Heart right ventricle (tissue), 16 donors: ENCODE results near the gene ABL1. TPM values are rescaled to one million over a fixed set of nuclear protein-coding genes. Genes with fewer than 3 reads are reported as not detected.

Experiments used
- ATAC-seq, 8 donors: fragments of 200-7000 bp; cut with Tn5 transposase; one replicate each; pipeline ENCODE4 v1.9.1; 2020; ENCODE audit warnings: mild to moderate bottlenecking in 8 of 8, moderate library complexity in 8 of 8, moderate number of reproducible peaks in 1 of 8
- DNase-seq, 2 donors: peaks; one replicate each; pipeline ENCODE4 v3.0.0-alpha.2; 2020
- H3K27ac ChIP-seq, 10 donors: fragments of 200-600 bp; sonication (generic) in 2 of 10; one replicate each; pipeline versions ENCODE4 v1.5.0 to v1.8.0; 2020 to 2022; ENCODE audit warnings: mild to moderate bottlenecking in 3 of 10
- H3K27me3 ChIP-seq, 7 donors: fragments of 200-600 bp; one replicate each; pipeline ENCODE4 v1.8.0; 2021 to 2022; ENCODE audit warnings: mild to moderate bottlenecking in 2 of 7
- H3K36me3 ChIP-seq, 9 donors: fragments of 200-600 bp; sonication (generic) in 1 of 9; one replicate each; pipeline versions ENCODE4 v1.5.0 to v1.8.0; 2020 to 2022; ENCODE audit warnings: mild to moderate bottlenecking in 2 of 9
- H3K4me1 ChIP-seq, 9 donors: fragments of 200-600 bp; sonication (generic) in 1 of 9; one replicate each; pipeline versions ENCODE4 v1.5.0 to v1.8.0; 2020 to 2022; ENCODE audit warnings: mild to moderate bottlenecking in 4 of 9
- H3K4me3 ChIP-seq, 10 donors: fragments of 200-600 bp; sonication (generic) in 2 of 10; one replicate each; pipeline versions ENCODE4 v1.5.0 to v1.8.0; 2020 to 2022; ENCODE audit warnings: mild to moderate bottlenecking in 7 of 10, moderate library complexity in 2 of 10
- H3K9me3 ChIP-seq, 11 donors: fragments of 200-600 bp in 10 of 11; sonication (generic) in 2 of 11; one replicate each; pipeline versions ENCODE4 v1.5.0 to v1.8.0; 2013 to 2022; ENCODE audit warnings: mild to moderate bottlenecking in 2 of 11, control low read depth in 1 of 11, moderate library complexity in 1 of 11
- CTCF ChIP-seq, 9 donors: fragments of 200-600 bp; sonication (generic) in 2 of 9; IDR thresholded peaks; one replicate each; pipeline versions ENCODE4 v1.5.0 to v1.8.0; 2021 to 2022; ENCODE audit warnings: antibody characterized with exemption in 9 of 9, mild to moderate bottlenecking in 5 of 9, moderate library complexity in 1 of 9
- WGBS, 2 donors: extraction: QIAGEN DNeasy Blood & Tissue Kit; methylation state at CpG; one replicate each; pipeline ENCODE4 v1.1.7; 2013; ENCODE audit warnings: inconsistent platforms in 1 of 2; 5-methylcytosine and 5-hydroxymethylcytosine counted together
- intact Hi-C, 10 donors: fragments of 100-400 bp; cut with DNase I; formaldehyde crosslinking; loops; one replicate each; pipeline versions ENCODE4 v1.11.1 to v1.14.2; 2022
- polyA plus RNA-seq, 2 donors: library from polyadenylated mRNA; stranded (reverse); fragments of 200-250 nt; gene quantifications; one replicate each; pipeline ENCODE4 v1.2.3, GENCODE V29; 2013
- total RNA-seq, 10 donors: library from RNA; stranded (reverse); fragmentation: NEBNext Ultra II Directional in 3 of 10; extraction: Animal tissue kit (Norgen Biotek cat#: 25700) in 3 of 10; gene quantifications; one replicate each; pipeline versions ENCODE4 v1.2.1 to v1.2.4, GENCODE V29; 2021 to 2023
- donor health status: Arrhythmogenic right ventricular cardiomyopathy.
- donor health status: ischemic (EF 13 %, LVEDD 7.1; RV severe dilation, severe dysfunction).
- donor health status: healthy with polysubstance abuse.
- donor health status: DM: no; HTN: yes; CAD: no.
- donor health status: DM: no; HTN: no; CAD: no.
- donor health status: ischemic (EF 25% LVEDD 6.9; RV normal size, moderate dysfunction).
- donor health status: ischemic (EF 25% LVEDD 5.7; RV mildly dilated, moderate dysfunction).
- donor health status: healthy.
- donor health status: DM: yes; HTN: yes; CAD: no.
- donor health status: Ischemic cardiomyopathy.
- donor health status: ischemic (EF 35%, LVEDD 5.7; RV mildly dilated, moderate dysfunction).
- donor health status: nonischemic (EF 11% LVEDD 7.7; RV severe dilation, severe dysfunction).
- donor health status: DM: yes; HTN: yes; CAD: no.
- donor health status: PGD.
- donor health status: ischemic (EF 29% LVEDD 5.4; RV normal size, mild dysfunction).
- donor health status: nonischemic (EF 23%, LVEDD 6.1; RV moderate dilation, normal function).

ABL1 gene
- total and polyA plus RNA-seq, 12 donors: 16.2 to 48.8 (median 33.3) TPM

GRCh38 chr9:130922893-130923610, 88.0 kb downstream of the ABL1 start:
- DNase-seq (no peak), ATAC-seq (no peak)
- Histone ChIP-seq H3K27me3 (peaks cover 0 to 57% (median 33%) of the 10 kb centered on the region in 7 donors), H3K4me3 (no peak overlapping the region), H3K4me1 (peaks cover 0 to under 1% (median 0%) of the 10 kb centered on the region in 9 donors), H3K27ac (no peak overlapping the region), H3K9me3 (no peaks in the 10 kb centered on the region), H3K36me3 (no peaks in the 10 kb centered on the region)
- intact Hi-C loops: no loop called here
- 78 to 82% methylated on average over 16 of the region's 16 CpGs for WGBS, 2 donors
- no peak for TF ChIP-seq CTCF (IDR thresholded peaks at IDR 0.05)

- Histone ChIP-seq H3K4me1 (peaks cover 0 to 8% (median 0%) of the 10 kb centered on the region in 9 donors), H3K4me3 (no peak overlapping the region), H3K9me3 (no peaks in the 10 kb centered on the region), H3K27ac (no peak overlapping the region), H3K36me3 (no peaks in the 10 kb centered on the region), H3K27me3 (peaks cover 0 to 49% (median 29%) of the 10 kb centered on the region in 7 donors)
- DNase-seq (no peak), ATAC-seq (no peak)
- intact Hi-C loops: no loop called here
- 80 to 92% methylated on average over 42 of the region's 42 CpGs for WGBS, 2 donors
- TF ChIP-seq CTCF (IDR thresholded peaks at IDR 0.05): no peak
These were observed 88.8 kb downstream of the ABL1 start for GRCh38 chr9:130923611-130924447.

GRCh38 chr9:130924448-130924788, 89.4 kb downstream of the ABL1 start:
- no peaks in the 10 kb centered on the region for H3K9me3 ChIP-seq
- peaks cover 0 to 46% (median 29%) of the 10 kb centered on the region in 7 donors for H3K27me3 ChIP-seq
- no peak for TF ChIP-seq CTCF (IDR thresholded peaks at IDR 0.05)
- H3K4me1 ChIP-seq: peaks cover 0 to 12% (median 0%) of the 10 kb centered on the region in 9 donors
- H3K27ac ChIP-seq: no peak overlapping the region
- DNase-seq (no peak), ATAC-seq (no peak)
- WGBS, 2 donors: 83 to 85% methylated on average over 10 of the region's 10 CpGs
- intact Hi-C loops: no loop called here
- no peak overlapping the region for H3K4me3 ChIP-seq
- H3K36me3 ChIP-seq: no peaks in the 10 kb centered on the region

GRCh38 chr9:130925050-130925678, 90.1 kb downstream of the ABL1 start:
- peaks cover 0 to 47% (median 26%) of the 10 kb centered on the region in 7 donors for H3K27me3 ChIP-seq
- TF ChIP-seq CTCF (IDR thresholded peaks at IDR 0.05): no peak
- no peak for ATAC-seq
- H3K36me3 ChIP-seq: no peaks in the 10 kb centered on the region
- no peak overlapping the region for H3K27ac ChIP-seq
- 81 to 88% methylated on average over 19 of the region's 19 CpGs for WGBS, 2 donors
- H3K4me1 ChIP-seq: peaks cover 0 to 12% (median 0%) of the 10 kb centered on the region in 9 donors
- no peak for DNase-seq
- intact Hi-C loops: no loop called here
- no peaks in the 10 kb centered on the region for H3K9me3 ChIP-seq
- no peak overlapping the region for H3K4me3 ChIP-seq
